Measurements from ENCODE around the gene LRMDA. TPM values are rescaled to one million over a fixed set of nuclear protein-coding genes. Genes with fewer than 3 reads are reported as not detected.

LRMDA gene
- total and polyA plus RNA-seq, 2 of the 13 experiments (the other 11 are each of a cell fraction or from before 2014, with no cell fraction given) = 13.4 to 22.0 TPM

- TF ChIP-seq, protein P1, sequence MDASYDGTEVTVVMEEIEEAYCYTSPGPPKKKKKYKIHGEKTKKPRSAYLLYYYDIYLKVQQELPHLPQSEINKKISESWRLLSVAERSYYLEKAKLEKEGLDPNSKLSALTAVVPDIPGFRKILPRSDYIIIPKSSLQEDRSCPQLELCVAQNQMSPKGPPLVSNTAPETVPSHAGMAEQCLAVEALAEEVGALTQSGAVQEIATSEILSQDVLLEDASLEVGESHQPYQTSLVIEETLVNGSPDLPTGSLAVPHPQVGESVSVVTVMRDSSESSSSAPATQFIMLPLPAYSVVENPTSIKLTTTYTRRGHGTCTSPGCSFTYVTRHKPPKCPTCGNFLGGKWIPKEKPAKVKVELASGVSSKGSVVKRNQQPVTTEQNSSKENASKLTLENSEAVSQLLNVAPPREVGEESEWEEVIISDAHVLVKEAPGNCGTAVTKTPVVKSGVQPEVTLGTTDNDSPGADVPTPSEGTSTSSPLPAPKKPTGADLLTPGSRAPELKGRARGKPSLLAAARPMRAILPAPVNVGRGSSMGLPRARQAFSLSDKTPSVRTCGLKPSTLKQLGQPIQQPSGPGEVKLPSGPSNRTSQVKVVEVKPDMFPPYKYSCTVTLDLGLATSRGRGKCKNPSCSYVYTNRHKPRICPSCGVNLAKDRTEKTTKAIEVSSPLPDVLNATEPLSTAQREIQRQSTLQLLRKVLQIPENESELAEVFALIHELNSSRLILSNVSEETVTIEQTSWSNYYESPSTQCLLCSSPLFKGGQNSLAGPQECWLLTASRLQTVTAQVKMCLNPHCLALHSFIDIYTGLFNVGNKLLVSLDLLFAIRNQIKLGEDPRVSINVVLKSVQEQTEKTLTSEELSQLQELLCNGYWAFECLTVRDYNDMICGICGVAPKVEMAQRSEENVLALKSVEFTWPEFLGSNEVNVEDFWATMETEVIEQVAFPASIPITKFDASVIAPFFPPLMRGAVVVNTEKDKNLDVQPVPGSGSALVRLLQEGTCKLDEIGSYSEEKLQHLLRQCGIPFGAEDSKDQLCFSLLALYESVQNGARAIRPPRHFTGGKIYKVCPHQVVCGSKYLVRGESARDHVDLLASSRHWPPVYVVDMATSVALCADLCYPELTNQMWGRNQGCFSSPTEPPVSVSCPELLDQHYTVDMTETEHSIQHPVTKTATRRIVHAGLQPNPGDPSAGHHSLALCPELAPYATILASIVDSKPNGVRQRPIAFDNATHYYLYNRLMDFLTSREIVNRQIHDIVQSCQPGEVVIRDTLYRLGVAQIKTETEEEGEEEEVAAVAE (CRISPR knock-in tag; IDR thresholded peaks at IDR 0.05; ENCODE audit: borderline replicate concordance) = peak; percentile 85; the same call in 1 of the 2 replicates
- peak; percentile 86 for TF ChIP-seq ATF1 (CRISPR knock-in tag; IDR thresholded peaks at IDR 0.05)
- TF ChIP-seq, protein P2, sequence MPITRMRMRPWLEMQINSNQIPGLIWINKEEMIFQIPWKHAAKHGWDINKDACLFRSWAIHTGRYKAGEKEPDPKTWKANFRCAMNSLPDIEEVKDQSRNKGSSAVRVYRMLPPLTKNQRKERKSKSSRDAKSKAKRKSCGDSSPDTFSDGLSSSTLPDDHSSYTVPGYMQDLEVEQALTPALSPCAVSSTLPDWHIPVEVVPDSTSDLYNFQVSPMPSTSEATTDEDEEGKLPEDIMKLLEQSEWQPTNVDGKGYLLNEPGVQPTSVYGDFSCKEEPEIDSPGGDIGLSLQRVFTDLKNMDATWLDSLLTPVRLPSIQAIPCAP (CRISPR knock-in tag; IDR thresholded peaks at IDR 0.05; ENCODE audit: low read depth) = 0 out of 2 replicates have a peak, but pooled peaks have one; percentile 78
- no peak for TF ChIP-seq SMARCE1 (IDR thresholded peaks at IDR 0.05; ENCODE audit: borderline replicate concordance)
- TF ChIP-seq ADNP (CRISPR knock-in tag; IDR thresholded peaks at IDR 0.05) = no peak
- peak; percentile 96 for TF ChIP-seq SOX5 (CRISPR knock-in tag; IDR thresholded peaks at IDR 0.05; ENCODE audit: borderline replicate concordance)
- TF ChIP-seq SOX6 (IDR thresholded peaks at IDR 0.05) = no peak
- peak; percentile 99 for TF ChIP-seq SOX6 (CRISPR knock-in tag; IDR thresholded peaks at IDR 0.05)
- TF ChIP-seq ZSCAN30 (CRISPR knock-in tag; IDR thresholded peaks at IDR 0.05) = 0 out of 2 replicates have a peak, but pooled peaks have one; percentile 34
- TF ChIP-seq PITX1 (CRISPR knock-in tag; IDR thresholded peaks at IDR 0.05) = peak; percentile 95
- peak; percentile 71 for TF ChIP-seq FOXP1 (IDR thresholded peaks at IDR 0.05)
- peak; percentile 93 for TF ChIP-seq FOXP1 (CRISPR knock-in tag; IDR thresholded peaks at IDR 0.05)
- peak; percentile 78; the same call in 1 of the 2 replicates for TF ChIP-seq KLF6 (CRISPR knock-in tag; IDR thresholded peaks at IDR 0.05)
- TF ChIP-seq ZNF609 (CRISPR knock-in tag; IDR thresholded peaks at IDR 0.05; ENCODE audit: borderline replicate concordance) = peak; percentile 99
- TF ChIP-seq TBX3 (IDR thresholded peaks at IDR 0.05; ENCODE audit: borderline replicate concordance) = peak; percentile 97
- no peak for TF ChIP-seq ZNF839 (CRISPR knock-in tag; IDR thresholded peaks at IDR 0.05; ENCODE audit: borderline replicate concordance)
- TF ChIP-seq SRSF1 (optimal IDR thresholded peaks at IDR 0.05; ENCODE audit: low read depth, low read length) = no peak
- peak; percentile 20; the same call in 1 of the 2 replicates for TF ChIP-seq PHF8 (CRISPR knock-in tag; IDR thresholded peaks at IDR 0.05)
- TF ChIP-seq EED (CRISPR knock-in tag; IDR thresholded peaks at IDR 0.05) = no peak
- peak; percentile 96 for TF ChIP-seq MEIS2 (CRISPR knock-in tag; IDR thresholded peaks at IDR 0.05)
- peak; percentile 58; the same call in 1 of the 2 replicates for TF ChIP-seq CREB1 (IDR thresholded peaks at IDR 0.05)
- TF ChIP-seq CREB1 (CRISPR knock-in tag; IDR thresholded peaks at IDR 0.05) = peak; percentile 85
Measured at GRCh38 chr10:76051007-76051936, 619.8 kb downstream of the LRMDA start (continued).

All from HepG2 (cell line).